Activated T-cell treated with anti-CD3 and anti-CD28 coated beads for 24 hours (primary cell): ENCODE measurements around the gene SLAMF7.

ENCODE experiments used
- DNase-seq: peaks from one replicate; pipeline ENCODE4 v3.0.0-alpha.2; 2020; ENCODE audit warnings: low read depth

SLAMF7 gene

GRCh38 chr1:160800645-160801408 is 61.8 kb downstream of the SLAMF7 start:
- no peak for DNase-seq

DNA sequence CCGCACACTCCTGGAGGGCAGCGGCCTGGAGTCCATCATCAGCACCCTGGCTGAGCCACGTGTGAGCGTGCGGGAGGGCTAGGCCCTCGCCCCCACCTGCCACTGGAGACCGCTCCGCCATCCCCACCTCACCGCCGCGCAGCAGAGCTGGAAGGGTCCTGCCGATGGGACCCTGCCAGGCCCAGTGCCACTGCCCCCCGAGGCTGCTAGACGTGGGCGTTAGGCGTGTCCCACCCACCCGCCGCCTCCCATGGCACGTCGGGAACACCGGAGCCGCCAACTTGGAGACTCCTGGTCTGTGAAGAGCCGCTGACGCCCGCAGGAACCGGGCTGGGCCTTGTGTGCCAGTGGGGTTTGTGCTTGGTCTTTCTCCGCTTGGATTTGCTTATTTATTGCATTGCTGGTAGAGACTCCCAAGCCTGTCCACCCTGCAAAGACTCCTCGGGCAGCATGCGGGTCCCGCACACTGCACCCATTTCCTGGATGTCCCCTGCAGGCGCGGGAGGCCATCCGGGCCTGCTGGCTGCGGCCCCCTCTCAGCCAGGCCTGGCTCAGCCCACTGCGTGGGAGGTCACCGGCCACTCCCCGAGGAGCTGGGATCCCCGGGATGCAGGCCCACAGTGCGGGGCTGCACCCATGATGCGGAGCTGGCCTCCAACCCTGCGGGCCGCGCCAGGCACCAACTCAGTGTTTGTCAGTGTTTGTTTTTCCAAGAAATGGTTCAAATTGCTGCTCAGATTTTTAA is 63.0 kb downstream of the SLAMF7 start:
- DNase-seq = no peak
